ENCODE results near the gene S100A3.
"Not testable (repeated sequence)": the region's sequence is repeated elsewhere in the genome, so short reads cannot be mapped to it uniquely, and the experiment has no call there.

S100A3 gene, protein sequence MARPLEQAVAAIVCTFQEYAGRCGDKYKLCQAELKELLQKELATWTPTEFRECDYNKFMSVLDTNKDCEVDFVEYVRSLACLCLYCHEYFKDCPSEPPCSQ

GRCh38 chr1:153548722-153549688 lies at the start of gene S100A3:
S100A3 (minus strand) TSS chr1:153549258; CDS start chr1:153548485, 773 bp downstream.
- no peak for DNase-seq

DNA sequence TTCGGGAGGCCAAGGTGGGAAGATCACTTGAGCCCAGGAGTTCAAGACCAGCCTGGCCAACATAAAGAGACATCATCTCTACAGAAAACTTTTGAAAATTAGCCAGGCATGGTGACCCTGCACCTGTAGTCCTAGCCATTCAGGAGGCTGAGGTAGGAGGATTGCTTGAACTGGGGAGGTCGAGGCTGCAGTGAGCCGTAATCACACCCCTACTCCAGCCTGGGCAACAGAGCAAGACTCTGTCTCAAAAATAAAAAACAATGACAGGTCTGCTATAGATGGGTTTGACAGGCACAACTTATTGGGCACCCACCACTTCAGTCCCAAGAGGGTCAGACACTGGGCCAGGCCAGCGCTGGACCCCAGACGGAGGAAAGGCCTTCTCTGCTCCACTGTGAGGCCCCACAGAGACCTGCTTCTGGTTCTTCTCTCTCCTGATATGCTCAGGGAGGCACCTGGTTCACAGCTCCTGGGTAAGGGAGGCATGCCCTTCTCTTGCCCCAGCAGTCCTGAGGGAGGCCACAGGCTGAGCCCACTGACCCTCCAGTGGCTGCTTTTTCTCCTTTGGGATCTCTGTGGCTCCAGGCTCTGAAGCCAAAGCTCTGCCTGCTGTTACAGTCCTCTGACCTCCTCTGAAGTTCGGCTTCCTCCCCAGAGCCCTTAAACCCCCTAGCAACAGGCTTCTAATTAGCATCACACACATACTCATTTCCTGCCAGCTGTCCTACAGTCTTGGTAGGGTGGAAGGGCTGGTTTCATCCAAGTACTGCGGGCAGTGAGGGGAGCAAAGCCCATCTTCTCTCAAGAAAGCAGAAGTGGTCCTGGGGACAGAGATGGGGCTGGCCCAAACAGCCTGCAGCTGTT lies 49.5 kb upstream of the S100A3 start:
- no peak for DNase-seq

- DNase-seq = no peak
Observed at GRCh38 chr1:153597206-153597605, 48.1 kb upstream of the S100A3 start.

DNA sequence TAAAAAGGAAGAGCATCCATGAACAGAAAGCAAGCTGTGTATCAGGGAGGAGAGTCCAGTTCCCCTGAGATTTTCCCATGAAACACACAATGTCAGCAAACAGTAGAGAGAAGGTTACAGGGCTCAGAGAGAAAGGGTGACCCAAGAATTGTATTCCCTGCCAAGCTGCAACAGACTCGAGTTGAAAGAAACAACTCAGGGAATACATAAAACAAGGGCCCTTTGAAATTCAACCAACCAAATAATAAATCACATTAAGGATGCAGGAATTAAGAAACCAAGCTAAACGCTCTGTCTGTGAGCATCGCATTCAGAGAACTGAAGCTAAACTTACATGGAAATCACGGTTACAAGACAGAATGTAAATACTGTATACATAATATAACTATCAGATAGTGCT lies 43.7 kb upstream of the S100A3 start:
- DNase-seq = no peak

DNA sequence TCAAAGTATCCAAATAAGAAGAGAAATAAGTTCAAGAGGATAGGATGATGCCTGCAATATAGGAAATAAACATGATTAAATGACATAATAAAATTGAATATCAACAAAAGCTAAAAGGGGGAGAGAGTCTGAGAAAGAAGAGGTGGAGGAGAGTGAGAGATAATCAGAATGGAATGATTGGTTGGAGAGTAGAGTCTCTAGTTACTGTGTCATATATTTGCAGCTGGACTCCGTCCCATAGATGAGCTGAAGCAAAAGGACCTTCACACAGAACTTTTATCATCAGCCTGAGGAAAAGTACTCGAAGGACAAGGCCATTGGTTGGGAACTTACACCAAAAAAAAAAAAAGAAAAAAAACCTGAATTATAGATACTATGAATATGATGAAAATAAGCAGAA lies 39.4 kb upstream of the S100A3 start:
- DNase-seq = no peak

DNA sequence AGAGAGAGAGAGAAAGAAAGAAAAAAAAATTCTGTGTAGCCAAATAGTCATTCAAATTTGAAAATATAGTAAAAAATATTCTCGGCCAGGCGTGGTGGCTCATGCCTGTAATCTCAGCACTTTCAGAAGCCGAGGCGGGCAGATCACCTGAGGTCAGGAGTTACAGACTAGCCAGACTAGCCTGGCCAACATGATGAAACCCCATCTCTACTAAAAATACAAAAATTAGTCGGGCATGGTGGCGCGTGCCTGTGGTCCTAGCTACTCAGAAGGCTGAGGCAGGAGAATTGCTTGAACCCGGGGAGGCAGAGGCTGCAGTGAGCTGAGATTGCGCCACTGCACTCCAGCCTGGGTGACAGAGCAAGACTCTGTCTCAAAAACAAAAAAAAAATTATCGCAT lies 39.0 kb upstream of the S100A3 start:
- DNase-seq = not testable (repeated sequence)

DNA sequence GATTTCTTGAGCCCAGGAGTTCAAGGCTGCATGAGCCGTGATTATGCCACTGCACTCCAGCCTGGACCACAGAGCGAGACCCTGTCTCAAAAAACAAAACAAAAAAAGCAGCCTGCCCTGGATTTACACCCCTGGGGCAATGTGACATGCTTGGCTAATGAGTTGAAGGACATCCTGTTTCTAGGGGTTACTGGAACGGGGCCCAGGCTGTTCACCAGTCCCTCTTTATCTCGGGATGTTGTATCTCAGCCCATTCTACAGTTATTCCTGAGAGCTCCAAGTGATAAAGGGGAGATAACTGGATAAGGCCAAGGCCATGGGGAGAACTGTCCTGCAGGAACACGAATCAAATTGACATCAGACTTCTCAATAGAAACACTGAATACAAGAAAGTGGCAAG lies 38.3 kb upstream of the S100A3 start:
- no peak for DNase-seq

- DNase-seq = no peak
Observed at GRCh38 chr1:153586347-153586746, 37.3 kb upstream of the S100A3 start.

DNA sequence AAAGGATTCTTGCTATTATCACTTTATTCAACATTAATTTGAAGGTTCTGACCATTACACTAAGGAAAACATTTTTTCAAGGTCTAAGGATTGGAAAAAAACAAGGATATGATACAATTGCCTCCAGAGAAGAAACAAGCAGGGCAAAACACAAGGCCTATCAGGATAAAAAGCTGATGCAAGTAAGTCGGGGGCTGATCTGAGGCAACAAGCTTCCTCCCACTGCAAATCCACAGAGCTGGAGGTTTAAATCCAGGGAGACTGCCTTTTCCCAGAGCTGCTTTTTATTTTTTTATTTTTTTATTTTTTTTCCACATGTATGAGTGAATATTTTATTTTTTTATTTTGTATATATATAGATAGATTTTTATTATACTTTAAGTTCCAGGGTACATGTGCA lies 35.9 kb upstream of the S100A3 start:
- no peak for DNase-seq

GRCh38 chr1:153583976-153584375 lies 34.9 kb upstream of the S100A3 start:
- DNase-seq = no peak

GRCh38 chr1:153583514-153583913 lies 34.5 kb upstream of the S100A3 start:
- not testable (repeated sequence) for DNase-seq

DNA sequence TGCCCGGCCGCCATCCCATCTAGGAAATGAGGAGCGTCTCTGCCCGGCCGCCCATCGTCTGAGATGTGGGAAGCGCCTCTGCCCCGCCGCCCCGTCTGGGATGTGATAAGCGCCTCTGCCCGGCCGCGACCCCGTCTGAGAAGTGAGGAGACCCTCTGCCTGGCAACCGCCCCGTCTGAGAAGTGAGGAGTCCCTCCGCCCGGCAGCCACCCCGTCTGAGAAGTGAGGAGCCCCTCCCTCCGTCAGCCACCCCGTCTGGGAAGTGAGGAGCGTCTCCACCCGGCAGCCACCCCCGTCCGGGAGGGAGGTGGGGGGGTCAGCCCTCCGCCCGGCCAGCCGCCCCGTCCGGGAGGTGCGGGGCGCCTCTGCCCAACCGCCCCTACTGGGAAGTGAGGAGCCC lies 33.8 kb upstream of the S100A3 start:
- DNase-seq = not testable (repeated sequence)

- DNase-seq = no peak
Observed at GRCh38 chr1:153578936-153579335, 29.9 kb upstream of the S100A3 start.

GRCh38 chr1:153578490-153578889 lies 29.4 kb upstream of the S100A3 start:
- no peak for DNase-seq

- no peak for DNase-seq
Observed at GRCh38 chr1:153577624-153578051, 28.6 kb upstream of the S100A3 start.

DNA sequence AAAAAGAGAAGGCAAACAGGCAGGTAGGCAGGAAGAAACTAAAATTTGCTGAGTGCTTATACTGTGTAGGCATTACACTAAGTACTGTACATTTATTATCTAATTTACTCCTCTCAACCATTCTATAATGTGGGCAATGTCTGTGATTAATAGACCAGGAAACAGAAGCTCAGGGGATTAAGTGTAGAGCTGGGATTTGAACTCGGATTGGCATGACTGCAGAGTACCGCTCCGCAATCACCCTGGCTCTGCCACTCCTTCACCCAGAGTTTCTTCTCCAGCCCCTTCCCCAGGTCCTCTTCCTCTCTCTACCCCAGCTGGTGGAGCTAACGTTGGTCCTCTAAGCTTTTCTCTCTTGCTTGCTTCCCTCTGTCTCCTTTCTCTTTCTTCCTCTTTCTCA lies 28.1 kb upstream of the S100A3 start:
- no peak for DNase-seq

DNA sequence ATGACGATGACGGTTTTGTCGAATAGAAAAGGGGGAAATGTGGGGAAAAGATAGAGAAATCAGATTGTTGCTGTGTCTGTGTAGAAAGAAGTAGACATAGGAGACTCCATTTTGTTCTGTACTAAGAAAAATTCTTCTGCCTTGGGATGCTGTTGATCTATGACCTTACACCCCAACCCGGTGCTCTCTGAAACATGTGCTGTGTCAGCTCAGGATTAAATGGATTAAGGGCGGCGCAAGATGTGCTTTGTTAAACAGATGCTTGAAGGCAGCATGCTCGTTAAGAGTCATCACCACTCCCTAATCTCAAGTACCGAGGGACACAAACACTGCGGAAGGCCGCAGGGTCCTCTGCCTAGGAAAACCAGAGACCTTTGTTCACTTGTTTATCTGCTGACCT lies 26.4 kb upstream of the S100A3 start:
- not testable (repeated sequence) for DNase-seq

DNA sequence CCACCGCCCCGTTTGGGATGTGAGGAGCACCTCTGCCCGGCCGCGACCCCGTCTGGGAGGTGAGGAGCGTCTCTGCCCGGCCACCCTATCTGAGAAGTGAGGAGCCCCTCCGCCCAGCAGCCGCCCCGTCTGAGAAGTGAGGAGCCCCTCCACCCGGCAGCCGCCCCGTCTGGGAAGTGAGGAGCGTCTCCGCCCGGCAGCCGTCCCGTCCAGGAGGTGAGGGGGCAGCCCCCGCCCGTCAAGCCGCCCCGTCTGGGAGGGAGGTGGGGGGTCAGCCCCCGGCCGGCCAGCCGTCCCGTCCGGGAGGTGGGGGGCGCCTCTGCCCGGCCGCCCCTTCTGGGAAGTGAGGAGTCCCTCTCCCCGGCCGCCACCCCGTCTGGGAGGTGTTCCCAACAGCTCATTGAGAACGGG lies 26.0 kb upstream of the S100A3 start:
- DNase-seq = not testable (repeated sequence)

DNA sequence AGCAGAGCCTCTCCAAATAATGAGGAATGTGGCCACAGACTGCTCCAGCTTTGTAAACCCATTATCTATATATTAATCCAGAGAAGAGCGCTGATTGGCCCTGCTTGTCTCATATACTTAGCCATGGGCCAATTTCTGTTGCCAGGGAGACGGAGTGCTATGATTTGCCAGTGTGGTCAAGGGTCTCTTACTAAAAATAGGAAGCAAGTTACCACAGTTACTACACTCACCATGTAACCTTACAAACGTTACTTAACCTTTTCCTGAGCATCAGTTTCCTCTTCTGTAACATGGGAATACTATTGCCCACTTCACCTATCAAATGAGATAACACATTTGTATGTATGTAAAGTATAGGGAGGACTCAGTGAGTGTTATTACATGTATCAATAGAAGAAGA lies 24.3 kb upstream of the S100A3 start:
- DNase-seq = no peak

DNA sequence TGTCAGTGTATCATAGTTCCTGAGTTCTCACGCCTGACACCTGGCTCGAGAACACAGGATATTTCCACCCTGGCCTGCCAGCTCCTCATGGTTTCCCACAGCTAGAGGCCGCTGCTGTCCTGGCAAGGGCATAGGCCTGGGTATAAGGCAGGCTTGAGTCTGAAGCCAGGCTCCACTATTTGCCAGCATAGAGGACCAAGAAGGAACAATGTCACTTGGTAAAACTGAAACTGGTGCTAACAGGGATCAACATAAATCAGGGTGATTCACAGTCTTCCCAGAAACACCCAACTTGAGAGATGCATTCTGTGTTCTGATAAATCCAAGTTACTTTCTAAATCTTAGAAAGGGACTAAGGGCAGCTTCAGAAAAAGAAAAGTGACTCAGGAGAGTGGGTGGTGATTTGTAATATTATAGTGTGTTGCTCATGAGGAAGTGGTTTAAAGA lies 23.5 kb upstream of the S100A3 start:
- peak in 1 of 2 experiments; percentile 32 for DNase-seq

DNA sequence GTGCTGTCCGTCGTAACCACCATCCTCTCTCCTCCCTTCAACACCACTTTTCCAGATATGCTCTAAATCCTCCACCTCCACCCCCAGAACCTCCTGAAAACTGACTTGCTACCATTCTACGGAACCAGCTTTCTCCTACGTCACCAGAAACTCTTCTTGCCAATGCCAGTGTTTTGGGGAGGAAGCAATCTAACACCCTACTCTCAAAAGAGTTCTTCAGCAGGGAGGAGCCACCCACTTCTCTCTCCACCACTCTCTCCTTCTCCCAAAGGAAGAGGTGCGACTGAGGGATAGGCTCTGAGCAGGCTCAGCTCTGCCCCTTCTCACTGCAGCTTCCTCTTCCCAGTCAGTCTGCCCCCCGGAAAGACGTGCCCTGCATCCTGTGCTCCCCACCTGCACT lies 22.6 kb upstream of the S100A3 start:
- no peak for DNase-seq

- no peak for DNase-seq
Observed at GRCh38 chr1:153570874-153571273, 21.8 kb upstream of the S100A3 start.

DNA sequence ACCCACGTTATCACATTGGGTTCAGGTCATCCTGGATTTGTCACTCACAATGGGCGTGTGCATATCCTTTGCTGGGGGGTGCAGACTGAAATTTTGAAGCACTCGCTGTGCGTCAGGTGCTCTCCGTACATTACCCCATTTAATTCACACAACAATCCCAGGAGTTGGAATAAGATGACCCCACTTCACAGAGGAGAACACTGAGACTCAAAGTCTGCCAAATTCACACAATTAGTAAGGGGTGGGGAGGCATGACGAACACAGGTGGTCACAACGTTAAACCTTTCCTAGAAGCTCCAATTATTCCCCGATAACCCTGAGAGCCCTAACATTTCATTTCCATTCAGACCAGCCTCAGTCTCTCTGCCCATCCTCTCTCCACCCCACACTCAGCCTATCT lies 20.4 kb upstream of the S100A3 start:
- DNase-seq = no peak

Data from cerebellar nuclear complex (tissue), 1 donor.